ENCODE results near the gene HMGCR.

The HMGCR gene

DNA sequence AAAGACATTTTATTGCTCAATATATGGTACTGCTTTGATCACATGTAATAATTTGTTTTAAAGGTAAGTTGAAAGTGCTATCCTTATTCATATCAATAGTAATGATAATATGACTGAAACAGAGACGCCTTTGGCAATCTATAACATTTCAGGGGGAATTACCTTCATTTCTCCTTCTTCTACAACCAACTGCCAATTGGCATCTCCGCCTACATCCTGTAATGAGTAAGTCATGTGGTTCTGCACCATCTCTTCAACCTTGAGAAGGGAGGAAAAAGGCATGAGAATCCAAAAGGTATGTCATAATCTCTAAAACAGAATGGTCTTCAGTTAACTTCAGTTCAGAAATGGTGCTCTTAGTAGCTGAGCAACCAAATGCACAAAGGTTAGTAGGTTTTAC lies 52.4 kb downstream of the HMGCR start:
- no peak for DNase-seq (ENCODE audit: low read depth)
- no peak overlapping the region for H3K4me3 ChIP-seq (ENCODE audit: low read depth, low read length)
- TF ChIP-seq, protein P1, sequence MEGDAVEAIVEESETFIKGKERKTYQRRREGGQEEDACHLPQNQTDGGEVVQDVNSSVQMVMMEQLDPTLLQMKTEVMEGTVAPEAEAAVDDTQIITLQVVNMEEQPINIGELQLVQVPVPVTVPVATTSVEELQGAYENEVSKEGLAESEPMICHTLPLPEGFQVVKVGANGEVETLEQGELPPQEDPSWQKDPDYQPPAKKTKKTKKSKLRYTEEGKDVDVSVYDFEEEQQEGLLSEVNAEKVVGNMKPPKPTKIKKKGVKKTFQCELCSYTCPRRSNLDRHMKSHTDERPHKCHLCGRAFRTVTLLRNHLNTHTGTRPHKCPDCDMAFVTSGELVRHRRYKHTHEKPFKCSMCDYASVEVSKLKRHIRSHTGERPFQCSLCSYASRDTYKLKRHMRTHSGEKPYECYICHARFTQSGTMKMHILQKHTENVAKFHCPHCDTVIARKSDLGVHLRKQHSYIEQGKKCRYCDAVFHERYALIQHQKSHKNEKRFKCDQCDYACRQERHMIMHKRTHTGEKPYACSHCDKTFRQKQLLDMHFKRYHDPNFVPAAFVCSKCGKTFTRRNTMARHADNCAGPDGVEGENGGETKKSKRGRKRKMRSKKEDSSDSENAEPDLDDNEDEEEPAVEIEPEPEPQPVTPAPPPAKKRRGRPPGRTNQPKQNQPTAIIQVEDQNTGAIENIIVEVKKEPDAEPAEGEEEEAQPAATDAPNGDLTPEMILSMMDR (IDR thresholded peaks at IDR 0.05; ENCODE audit: control insufficient read depth, extremely low read depth, insufficient read depth) = no peak

DNA sequence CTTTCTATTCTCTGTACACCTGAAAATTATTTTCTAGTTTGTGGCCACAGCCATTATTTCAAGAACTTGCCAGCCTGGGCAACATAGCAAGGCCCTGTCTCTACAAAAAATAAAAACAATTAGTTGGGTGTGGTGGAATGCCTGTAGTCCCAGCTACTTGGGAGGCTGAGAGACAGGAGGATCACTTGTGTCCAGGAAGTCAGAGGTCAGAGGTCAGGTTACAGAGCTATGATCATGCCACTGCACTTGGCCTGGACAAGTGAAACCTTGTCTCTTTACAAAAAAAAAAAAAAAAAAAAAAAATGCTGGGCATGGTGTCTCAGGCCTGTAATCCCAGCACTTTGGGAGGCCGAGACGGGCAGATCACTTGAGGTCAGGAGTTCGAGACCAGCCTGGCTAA lies 58.3 kb downstream of the HMGCR start:
- TF ChIP-seq, protein P1 (IDR thresholded peaks at IDR 0.05; ENCODE audit: control insufficient read depth, extremely low read depth, insufficient read depth) = no peak
- no peak for DNase-seq (ENCODE audit: low read depth)
- no peak overlapping the region for H3K4me3 ChIP-seq (ENCODE audit: low read depth, low read length)

GRCh38 chr5:75405296-75405695 lies 68.3 kb downstream of the HMGCR start:
- H3K4me3 ChIP-seq (ENCODE audit: low read depth, low read length) = no peak overlapping the region
- no peak for DNase-seq (ENCODE audit: low read depth)
- TF ChIP-seq, protein P1 (IDR thresholded peaks at IDR 0.05; ENCODE audit: control insufficient read depth, extremely low read depth, insufficient read depth) = no peak

Data from LNCaP clone FGC (cell line).